ENCODE measurements around the gene PDIA4.

- TF ChIP-seq GATA1 (IDR thresholded peaks at IDR 0.05; ENCODE audit: low read depth, low read length) (no peak), POLR2A (IDR thresholded peaks at IDR 0.05; ENCODE audit: low read length) (no peak)
Measured at GRCh38 chr7:149000961-149001360, 27.3 kb downstream of the PDIA4 start.

Measured in erythroblast (primary cell).